ENCODE measurements around the gene PRDM16. TPM values are rescaled to one million over a fixed set of nuclear protein-coding genes. Genes with fewer than 3 reads are reported as not detected.

The PRDM16 gene
- total and polyA plus RNA-seq, 2 experiments from 2014 or later: 0.14 to 0.16 TPM

- TF ChIP-seq, protein P1, sequence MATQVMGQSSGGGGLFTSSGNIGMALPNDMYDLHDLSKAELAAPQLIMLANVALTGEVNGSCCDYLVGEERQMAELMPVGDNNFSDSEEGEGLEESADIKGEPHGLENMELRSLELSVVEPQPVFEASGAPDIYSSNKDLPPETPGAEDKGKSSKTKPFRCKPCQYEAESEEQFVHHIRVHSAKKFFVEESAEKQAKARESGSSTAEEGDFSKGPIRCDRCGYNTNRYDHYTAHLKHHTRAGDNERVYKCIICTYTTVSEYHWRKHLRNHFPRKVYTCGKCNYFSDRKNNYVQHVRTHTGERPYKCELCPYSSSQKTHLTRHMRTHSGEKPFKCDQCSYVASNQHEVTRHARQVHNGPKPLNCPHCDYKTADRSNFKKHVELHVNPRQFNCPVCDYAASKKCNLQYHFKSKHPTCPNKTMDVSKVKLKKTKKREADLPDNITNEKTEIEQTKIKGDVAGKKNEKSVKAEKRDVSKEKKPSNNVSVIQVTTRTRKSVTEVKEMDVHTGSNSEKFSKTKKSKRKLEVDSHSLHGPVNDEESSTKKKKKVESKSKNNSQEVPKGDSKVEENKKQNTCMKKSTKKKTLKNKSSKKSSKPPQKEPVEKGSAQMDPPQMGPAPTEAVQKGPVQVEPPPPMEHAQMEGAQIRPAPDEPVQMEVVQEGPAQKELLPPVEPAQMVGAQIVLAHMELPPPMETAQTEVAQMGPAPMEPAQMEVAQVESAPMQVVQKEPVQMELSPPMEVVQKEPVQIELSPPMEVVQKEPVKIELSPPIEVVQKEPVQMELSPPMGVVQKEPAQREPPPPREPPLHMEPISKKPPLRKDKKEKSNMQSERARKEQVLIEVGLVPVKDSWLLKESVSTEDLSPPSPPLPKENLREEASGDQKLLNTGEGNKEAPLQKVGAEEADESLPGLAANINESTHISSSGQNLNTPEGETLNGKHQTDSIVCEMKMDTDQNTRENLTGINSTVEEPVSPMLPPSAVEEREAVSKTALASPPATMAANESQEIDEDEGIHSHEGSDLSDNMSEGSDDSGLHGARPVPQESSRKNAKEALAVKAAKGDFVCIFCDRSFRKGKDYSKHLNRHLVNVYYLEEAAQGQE (IDR thresholded peaks at IDR 0.05; ENCODE audit: unreplicated experiment): no peak
- TF ChIP-seq EZH2 (IDR thresholded peaks at IDR 0.05; ENCODE audit: low read depth, unreplicated experiment) (no peak), JUNB (IDR thresholded peaks at IDR 0.05; ENCODE audit: unreplicated experiment) (no peak)
Measured at GRCh38 chr1:3330771-3331245, 261.8 kb downstream of the PRDM16 start (continued).

- H3K4me2 ChIP-seq: no peak overlapping the region
- no peaks in the 10 kb centered on the region for H4K20me1 ChIP-seq (replicated peaks; ENCODE audit: insufficient read depth)
- H2AFZ ChIP-seq: no peak overlapping the region
- peaks cover 4% of the 10 kb centered on the region; the same call in 1 of the 2 replicates for H3F3A ChIP-seq (replicated peaks; ENCODE audit: low read depth)
- H3K27me3 ChIP-seq (ENCODE audit: insufficient read depth): no peaks in the 10 kb centered on the region
- no peak overlapping the region for H3K4me3 ChIP-seq
- no peak overlapping the region for H3K27ac ChIP-seq (ENCODE audit: low read depth)
- Mint-ChIP-seq H3K4me3 (no peak overlapping the region), H3K9me3 (no peaks in the 10 kb centered on the region), H3K27ac (no peak overlapping the region), H3K36me3 (ENCODE audit: low read depth) (no peaks in the 10 kb centered on the region), H3K27me3 (ENCODE audit: insufficient read depth, low read depth, poor library complexity) (peaks cover 9% of the 10 kb centered on the region), H3K4me1 (peaks cover 6% of the 10 kb centered on the region; the same call in 1 of the 3 replicates)
- no peak for TF ChIP-seq CREB1 (CRISPR knock-in tag; IDR thresholded peaks at IDR 0.05; ENCODE audit: low read depth)
- no peak for TF ChIP-seq STAT1 (IDR thresholded peaks at IDR 0.05; ENCODE audit: unreplicated experiment)
- TF ChIP-seq, protein P1 (IDR thresholded peaks at IDR 0.05; ENCODE audit: unreplicated experiment): no peak
- no peak for TF ChIP-seq EZH2phosphoT487 (IDR thresholded peaks at IDR 0.05; ENCODE audit: unreplicated experiment)
- no peak for TF ChIP-seq ETS1 (IDR thresholded peaks at IDR 0.05)
- H3K4me1 ChIP-seq (ENCODE audit: insufficient read depth): no peaks in the 10 kb centered on the region
- no peaks in the 10 kb centered on the region for H3K9me2 ChIP-seq (ENCODE audit: insufficient read depth)
- DNase-seq (ENCODE audit: low spot score) (no peak), ATAC-seq (no peak)
- H3K79me2 ChIP-seq (replicated peaks; ENCODE audit: insufficient read depth): no peaks in the 10 kb centered on the region
- no peaks in the 10 kb centered on the region for H3K36me3 ChIP-seq (ENCODE audit: insufficient read depth)
Measured at GRCh38 chr1:3331564-3331963, 262.6 kb downstream of the PRDM16 start.

Measured in GM23338 (cell line).